Measurements from ENCODE around the gene TBX10. TPM values are rescaled to one million over a fixed set of nuclear protein-coding genes. Genes with fewer than 3 reads are reported as not detected.
A peak's percentile ranks its signal among the peaks of the same experiment; 100 is the strongest.
"Not testable (repeated sequence)": the region's sequence is repeated elsewhere in the genome, so short reads cannot be mapped to it uniquely, and the experiment has no call there.

Gene TBX10
- polyA plus RNA-seq, 5 donors = 0.12 TPM; not detected in 4

DNA sequence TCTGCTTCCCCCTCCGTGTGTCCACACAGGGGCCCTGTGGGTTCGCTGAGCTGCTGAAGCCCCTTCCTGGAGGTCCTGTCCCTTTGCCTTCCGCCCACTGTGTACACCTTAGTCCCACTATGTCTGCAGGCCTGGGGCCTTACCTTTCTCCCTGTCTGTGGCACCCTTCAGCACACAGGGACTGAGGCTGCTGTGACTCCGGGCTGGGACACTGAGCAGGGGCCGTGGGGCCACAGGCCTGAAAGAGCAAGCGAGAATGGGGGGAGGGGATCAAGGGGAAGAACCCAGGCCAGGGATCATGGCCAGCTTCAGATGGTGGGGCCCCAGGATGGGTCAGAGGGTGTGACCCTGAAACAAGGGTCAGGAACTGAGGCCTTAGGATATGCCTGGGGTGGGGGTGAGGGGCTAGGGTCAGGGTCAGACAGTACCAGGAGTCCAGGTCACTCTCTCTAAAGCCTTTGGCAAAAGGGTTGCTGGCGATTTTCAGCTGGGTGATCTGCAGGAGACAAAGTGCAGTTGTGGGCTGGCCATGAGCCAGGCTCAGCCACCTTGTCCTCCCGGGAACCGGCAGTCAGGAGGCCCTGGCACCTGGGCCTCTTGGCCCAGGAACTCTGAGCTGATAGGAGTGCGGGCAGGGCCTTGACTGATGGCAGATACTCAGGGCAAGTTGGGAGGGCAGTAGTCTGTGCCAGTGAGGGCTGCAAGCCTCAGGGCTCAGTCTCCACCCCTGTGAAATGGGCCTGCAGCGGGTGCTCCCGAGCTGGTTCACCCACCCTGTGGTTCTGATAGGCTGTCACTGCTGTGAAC, 7.2 kb downstream of the TBX10 start:
- no peak for DNase-seq

DNA sequence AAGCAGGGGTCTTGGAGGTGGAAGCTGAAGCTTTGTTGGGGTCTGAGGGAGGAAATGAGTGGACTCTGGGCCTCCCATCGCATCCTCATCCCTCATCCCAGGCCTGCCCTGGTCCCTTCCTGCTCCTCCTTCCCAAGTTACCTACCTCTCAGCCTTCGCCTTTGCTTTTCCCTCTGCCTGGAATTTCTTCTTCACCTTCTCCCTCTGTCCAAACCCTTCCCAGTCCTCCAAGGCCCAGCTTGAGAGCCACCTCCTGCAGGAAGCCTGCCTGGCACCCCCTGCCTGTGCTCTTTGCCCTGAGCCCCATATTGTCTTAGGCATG, 7.7 kb downstream of the TBX10 start:
- no peak for DNase-seq

DNA sequence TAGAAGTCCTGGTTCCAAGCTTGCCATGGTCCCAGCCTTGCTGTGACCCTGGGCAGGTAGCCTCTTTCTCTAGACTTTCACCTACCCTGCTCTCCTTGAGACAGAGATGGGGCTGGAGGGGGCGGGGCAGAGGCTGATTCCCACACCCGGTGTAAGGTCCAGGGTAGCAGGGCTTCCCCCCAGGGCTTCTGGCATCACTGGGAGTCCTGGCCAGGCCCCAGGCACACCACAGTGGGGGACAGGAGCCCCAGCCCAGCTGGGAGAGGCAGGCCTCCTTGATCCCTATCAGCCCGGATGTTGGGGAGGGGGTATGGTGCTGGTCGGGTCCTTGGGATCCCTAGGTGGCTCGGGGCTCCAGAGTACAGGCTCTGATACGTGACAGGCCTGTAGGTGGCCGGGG, 8.2 kb downstream of the TBX10 start:
- DNase-seq = no peak

DNA sequence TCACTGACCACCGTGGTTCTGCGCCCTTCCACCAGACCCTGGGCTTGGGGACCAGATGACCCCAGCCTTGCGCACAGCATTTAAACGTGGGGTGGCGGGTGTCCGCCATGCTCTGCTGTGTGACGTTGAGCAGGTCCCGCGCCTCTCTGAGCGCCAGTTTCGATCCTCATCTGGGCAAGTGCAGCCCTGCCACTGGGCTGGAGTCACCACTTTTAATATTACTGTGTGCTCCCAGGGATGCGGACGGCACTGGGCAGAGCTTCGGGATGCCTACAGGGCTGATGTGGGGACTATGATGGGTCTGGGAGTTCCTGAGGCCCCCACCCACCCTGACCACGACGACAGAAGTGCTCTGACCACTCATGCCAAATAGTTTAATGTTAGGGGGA, 8.6 kb downstream of the TBX10 start:
- DNase-seq = no peak

DNA sequence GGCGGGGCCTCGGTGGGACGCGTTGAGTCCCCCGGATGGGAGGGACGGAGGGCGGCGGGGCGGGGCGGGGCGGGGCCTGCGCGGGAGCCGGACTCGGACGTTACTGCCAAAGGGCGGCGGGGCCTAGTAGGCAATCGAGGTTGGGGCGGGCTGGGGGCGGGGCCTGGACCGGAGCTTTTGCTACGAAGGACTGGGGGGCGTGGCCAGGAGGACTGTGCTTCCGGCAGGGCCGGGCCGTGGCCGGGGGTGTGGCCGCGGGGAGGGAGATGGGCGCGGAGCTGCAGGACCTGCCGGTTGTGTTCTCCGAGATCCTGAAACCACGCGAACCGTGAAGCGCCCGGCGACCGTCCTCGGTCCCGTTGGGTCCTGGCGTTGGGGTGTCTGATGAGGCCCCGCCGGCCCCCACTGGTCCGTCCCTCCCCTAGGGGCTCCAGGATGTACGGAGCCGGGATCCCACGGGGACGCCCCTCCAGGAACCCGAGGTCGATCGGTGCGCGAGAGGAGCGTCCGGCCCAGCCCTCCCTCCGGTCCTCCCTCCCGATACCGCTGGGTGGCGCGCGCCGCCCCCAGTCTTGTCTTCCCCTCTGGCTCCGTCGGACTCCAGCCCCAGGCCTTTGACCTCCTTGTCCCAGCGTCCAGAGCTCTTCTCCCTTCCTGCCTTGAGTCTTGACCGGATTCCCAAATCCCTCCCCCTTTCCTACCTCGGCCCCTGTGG, 9.2 kb downstream of the TBX10 start:
- peak; percentile 97 for DNase-seq

DNA sequence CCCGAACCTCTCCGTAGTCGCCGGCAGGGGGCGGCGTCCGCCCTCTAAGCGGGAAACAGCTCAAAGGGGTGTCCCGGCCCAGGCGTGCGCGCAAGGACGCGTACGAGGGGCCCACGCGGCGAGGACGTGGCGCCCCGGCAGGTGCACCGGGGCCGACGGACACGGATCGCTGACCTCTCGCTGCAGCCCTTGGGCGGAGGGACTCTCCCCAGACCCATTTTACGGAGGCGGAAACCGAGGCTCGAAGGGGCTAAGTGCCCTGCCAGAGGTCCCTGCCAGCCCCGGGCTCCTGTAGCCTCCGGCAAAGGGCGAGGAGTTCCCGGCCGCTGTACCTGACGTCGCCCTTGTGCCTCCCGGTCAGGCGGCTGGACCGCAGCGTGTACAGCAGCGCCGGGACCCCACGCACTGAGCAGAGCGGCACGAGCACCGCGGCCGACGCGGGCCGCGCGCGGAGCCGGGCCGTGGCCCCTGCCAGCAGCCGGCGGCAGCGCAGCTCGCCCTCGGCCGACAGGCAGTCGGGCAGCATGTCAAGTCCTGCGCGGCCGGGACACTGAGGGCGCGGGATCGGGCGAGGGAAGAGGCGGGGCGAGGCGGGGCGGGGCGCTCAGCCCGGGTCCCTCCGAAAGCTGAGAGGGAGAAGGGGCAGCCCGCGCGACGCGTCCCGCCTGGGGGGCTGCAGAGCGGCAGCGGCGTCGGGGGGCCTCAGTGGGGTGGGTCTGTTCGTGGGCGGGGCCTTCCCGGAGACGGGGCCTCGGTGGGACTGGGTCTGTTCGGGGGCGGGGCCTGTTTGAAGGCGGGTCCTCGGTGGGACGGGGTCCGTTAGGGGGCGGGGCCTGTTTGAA, 10.0 kb downstream of the TBX10 start, which contains the start of gene NUDT8:
TSS of gene NUDT8 (minus strand) at position 552 of the 842 bp plus-strand sequence. CDS start at position 526, 26 bp downstream.
- DNase-seq = peak; percentile 62 to 67

DNA sequence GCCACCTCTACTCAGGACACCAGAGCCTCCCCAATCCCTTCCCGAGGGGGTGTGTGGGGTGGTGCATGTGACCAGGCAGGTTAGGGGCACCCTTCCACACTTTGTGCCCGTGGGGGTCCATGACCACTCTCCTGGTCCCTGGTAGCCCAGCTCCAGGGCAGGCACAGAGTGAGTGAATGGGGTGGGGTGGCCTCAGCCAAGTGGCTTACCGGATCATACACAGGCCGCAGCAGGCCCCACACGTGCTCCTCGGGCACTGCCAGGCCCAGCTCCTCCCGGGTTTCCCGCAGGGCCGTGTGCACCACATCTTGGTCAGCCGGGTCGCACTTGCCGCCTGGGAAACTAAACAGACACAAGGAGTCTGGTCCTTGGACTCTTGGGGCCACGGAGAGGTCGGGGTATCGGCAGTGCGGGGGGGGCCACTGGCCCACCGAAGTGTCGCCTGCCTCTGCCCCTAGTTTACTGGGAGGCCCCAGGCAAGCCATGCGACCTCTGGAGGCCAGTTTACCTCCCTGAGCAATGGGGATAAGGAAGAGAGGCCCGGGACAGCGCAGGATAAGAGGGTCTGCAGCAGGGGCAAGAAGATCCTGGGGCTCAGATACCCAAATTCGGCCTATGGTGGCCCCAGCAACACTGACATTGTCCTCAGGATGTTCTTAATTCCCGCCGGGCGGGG, 10.7 kb downstream of the TBX10 start:
- DNase-seq = no peak

DNA sequence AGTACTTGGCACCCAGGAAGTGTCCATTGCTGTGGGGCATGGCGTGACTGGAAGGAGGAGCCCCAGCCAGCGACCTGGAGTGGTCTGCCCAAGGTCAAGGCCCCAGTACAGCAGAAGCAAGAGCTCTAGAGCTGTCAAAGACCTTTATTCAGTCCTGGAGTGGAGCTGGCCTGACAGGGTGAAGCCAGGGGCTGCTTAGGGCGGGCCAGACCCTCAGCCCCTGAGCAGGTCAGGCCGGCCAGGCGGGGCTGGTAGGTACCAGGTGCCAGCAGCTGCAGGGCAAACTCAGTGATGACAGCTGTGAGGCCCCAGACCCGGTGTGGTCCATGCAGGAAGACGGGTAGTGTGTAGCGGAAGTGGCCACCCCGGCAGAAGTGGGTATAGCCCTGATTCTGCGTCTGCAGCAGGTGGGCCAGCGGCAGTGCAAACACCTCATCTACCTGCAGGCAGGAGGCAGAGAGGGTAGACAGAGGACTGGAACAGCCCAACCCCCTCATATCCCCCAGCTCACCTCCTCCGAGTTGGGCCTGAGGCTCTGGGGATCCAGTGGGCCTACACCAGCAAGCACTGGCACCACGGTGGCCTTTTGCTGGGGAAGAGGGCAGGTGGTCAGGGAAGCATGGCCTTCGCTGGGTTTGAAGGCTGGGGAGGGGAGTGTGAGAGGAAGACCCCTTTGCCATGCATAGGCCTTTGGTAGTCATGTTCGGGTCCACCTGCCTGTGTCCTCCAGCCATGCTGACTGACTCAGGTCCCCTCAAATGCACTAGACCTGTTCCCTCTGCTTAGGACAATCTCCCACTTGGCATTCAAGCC, 11.5 kb downstream of the TBX10 start:
- DNase-seq = no peak

DNA sequence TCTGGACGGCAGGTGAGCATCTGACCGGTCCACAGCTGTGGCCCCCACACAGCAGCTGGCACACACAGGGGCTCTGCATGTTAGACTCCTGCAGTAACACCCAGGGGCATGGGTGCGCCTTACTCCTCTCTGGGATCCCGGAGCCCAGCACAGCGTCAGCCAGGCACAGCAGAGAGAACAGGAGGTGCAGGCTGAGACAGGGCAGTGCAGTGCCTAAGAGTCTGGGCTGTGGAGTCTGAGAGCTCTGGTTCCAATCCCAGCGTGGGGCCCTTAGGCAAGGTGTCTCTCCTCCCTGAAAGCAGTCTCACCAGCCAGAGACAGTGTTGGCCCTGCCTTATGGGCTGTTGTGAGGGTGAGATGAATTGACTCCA, 12.1 kb downstream of the TBX10 start:
- DNase-seq = no peak

DNA sequence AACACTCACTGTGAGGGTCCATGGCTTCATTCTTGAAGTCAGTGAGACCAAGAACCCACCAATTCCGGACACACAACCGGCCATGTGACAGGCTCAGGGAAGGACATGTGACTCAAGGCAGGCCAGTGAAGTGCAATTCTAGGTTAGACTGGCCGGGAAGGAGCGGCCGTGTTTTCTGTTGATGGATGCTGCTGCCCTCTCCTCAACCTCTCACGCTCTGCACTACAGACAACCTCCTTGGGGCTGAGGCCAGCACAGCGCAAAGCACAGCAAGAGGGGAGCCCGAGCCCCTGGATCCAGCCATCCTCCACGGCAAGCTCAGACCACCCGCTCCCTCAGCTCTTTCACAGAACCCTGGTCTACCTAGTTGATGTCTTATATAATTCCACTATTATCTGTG, 12.6 kb downstream of the TBX10 start:
- no peak for DNase-seq

DNA sequence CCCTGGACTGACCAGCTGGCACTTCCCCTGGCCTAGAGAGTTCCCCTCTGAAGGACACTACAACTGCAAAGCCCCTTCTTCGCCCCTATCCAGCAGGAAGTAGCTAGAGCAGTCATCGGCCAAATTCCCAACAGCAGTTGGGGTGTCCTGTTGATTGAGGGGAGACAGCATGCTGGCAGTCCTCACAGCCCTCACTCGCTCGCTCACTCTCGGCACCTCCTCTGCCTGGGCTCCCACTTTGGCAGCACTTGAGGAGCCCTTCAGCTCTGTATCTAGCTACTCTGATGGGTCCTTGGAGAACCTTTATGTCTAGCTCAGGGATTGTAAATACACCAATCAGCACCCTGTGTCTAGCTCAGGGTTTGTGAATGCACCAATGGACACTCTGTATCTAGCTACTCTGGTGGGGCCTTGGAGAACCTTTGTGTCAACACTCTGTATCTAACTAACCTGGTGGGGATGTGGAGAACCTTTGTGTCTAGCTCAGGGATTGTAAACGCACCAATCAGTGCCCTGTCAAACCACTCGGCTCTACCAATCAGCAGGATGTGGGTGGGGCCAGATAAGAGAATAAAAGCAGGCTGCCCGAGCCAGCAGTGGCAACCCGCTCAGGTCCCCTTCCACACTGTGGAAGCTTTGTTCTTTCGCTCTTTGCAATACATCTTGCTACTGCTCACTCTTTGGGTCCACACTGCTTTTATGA, 13.3 kb downstream of the TBX10 start:
- DNase-seq = not testable (repeated sequence)

DNA sequence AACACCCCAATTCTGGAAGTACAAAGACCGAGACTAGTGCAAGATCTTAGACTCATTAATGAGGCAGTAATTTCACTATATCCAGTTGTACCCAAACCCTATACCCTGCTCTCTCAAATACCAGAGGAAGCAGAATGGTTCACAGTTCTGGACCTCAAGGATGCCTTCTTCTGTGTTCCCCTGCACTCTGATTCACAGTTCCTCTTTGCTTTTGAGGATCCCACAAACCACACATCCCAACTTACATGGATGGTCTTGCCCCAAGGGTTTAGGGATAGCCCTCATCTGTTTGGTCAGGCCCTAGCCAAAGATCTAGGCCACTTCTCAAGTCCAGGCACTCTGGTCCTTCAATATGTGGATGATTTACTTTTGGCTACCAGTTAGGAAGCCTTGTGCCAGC, 15.8 kb downstream of the TBX10 start:
- not testable (repeated sequence) for DNase-seq

DNA sequence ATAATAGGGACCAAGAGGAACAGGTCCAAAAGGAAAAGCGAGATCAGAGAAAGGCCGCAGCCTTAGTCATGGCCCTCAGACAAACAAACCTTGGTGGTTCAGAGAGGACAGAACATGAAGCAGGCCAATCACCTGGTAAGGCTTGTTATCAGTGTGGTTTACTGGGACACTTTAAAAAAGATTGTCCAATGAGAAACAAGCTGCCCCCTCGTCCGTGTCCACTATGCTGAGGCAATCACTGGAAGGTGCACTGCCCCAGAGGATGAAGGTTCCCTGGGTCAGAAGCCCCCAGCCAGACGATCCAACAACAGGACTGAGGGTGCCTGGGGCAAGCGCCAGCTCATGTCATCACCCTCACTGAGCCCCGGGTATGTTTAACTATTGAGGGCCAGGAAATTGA, 16.7 kb downstream of the TBX10 start:
- not testable (repeated sequence) for DNase-seq

DNA sequence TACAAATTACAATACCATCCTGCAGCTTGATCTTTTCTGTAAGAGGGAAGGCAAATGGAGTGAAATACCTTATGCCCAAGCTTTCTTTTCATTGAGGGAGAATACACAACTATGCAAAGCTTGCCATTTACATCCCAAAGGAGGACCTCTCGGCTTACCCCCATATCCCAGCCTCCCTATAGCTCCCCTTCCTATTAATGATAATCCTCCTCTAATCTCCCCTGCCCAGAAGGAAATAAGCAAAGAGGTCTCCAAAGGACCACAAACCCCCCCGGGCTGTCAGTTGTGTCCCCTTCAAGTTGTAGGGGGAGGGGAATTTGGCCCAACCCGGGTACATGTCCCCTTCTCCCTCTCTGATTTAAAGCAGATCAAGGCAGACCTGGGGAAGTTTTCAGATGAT, 17.6 kb downstream of the TBX10 start:
- not testable (repeated sequence) for DNase-seq

DNA sequence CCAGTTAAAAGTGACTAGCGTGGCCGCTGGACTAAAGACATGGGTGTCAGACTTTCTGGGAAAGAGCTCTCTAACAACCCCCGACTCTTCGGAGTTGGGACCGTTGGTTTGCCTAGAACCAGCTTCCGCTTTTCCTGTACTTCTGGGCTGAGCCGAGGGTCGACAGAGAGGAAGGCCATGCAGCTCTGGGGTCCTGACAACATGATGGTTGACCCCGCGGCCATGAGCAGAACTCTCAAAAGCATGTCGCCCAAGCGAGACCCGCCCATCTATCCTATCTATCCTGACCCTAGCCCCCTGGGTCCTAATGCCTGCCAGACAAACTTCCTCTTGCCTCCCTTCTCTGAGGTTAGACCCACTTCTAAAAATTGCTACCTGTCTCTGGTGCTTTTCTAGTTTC, 18.9 kb downstream of the TBX10 start:
- DNase-seq = not testable (repeated sequence)

DNA sequence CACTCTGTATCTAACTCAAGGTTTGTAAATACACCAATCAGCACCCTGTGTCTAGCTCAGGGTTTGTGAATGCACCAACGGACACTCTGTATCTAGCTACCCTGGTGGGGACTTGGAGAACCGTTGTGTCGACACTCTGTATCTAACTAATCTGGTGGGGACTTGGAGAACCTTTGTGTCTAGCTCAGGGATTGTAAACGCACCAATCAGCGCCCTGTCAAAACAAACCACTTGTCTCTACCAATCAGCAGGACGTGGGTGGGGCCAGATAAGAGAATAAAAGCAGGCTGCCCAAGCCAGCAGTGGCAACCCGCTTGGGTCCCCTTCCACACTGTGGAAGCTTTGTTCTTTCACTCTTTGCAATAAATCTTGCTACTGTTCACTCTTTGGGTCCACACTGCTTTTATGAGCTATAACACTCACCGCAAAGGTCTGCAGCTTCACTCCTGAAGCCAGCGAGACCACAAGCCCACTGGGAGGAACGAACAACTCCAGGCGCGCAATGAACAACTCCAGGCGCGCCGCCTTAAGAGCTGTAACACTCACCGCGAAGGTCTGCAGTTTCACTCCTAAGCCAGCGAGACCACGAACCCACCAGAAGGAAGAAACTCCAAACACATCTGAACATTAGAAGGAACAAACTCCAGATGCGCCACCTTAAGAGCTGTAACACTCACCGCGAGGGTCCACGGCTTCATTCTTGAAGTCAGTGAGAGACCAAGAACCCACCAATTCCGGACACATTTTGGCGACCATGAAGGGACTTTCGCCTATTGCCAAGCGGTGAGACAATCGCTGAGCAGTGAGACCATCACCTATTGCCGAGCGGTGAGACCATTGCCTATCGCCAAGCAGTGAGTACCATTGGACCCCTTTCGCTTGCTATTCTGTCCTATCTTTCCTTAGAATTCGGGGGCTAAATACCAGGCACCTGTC, 19.6 kb downstream of the TBX10 start:
- DNase-seq = not testable (repeated sequence)

DNA sequence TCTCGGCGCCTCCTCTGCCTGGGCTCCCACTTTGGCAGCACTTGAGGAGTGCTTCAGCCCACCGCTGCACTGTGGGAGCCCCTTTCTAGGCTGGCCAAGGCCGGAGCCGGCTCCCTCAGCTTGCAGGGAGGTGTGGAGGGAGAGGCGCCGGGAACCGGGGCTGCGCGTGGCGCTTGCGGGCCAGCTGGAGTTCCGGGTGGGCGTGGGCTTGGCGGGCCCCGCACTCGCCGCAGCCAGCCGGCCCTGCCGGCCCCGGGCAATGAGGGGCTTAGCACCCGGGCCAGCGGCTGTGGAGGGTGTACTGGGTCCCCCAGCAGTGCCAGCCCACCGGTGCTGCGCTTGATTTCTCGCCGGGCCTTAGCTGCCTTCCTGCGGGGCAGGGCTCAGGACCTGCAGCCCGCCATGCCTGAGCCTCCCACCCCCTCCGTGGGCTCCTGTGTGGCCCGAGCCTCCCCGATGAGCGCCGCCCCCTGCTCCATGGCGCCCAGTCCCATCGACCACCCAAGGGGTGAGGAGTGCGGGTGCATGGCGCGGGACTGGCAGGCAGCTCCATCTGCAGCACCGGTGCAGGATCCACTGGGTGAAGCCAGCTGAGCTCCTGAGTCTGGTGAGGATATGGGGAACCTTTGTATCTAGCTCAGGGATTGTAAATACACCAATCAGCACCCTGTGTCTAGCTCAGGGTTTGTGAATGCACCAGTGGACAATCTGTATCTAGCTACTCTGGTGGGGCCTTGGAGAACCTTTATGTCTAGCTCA, 20.5 kb downstream of the TBX10 start:
- DNase-seq = not testable (repeated sequence)

DNA sequence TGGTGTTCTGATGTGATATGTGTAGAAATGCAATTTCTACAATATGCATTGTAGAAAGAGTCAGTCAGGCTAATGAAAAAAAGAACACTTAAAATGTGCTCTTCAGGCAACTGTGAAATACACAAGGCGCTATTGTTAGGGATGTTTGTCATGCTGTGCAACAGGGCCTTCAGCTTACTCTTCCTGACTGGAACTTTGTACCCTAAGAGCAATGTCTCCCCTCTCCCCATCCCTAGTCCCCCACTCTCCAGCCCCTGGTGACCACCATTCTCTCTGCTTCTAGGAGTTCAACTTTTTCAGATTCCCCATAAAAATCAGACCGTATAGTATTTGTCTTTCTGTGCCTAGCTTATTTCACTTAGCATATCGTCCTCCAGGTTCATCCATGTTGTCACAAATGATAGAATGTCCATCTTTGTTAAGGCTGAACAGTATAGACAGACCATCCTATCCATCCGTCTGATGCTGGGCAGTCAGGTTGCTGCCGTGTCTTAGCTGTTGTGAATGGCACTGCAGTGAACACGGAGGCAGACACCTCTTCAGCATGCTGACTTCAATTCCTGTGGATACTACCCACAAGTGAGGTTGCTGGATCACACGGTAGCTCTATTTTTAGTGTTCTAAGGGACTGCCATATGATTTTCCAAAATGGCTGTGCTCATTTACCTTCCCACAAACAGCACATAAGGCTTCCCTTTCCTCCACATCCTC, 22.2 kb downstream of the TBX10 start:
- DNase-seq = no peak
